ENCODE results near the gene HRH3.

- TF ChIP-seq, protein P1, sequence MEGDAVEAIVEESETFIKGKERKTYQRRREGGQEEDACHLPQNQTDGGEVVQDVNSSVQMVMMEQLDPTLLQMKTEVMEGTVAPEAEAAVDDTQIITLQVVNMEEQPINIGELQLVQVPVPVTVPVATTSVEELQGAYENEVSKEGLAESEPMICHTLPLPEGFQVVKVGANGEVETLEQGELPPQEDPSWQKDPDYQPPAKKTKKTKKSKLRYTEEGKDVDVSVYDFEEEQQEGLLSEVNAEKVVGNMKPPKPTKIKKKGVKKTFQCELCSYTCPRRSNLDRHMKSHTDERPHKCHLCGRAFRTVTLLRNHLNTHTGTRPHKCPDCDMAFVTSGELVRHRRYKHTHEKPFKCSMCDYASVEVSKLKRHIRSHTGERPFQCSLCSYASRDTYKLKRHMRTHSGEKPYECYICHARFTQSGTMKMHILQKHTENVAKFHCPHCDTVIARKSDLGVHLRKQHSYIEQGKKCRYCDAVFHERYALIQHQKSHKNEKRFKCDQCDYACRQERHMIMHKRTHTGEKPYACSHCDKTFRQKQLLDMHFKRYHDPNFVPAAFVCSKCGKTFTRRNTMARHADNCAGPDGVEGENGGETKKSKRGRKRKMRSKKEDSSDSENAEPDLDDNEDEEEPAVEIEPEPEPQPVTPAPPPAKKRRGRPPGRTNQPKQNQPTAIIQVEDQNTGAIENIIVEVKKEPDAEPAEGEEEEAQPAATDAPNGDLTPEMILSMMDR (IDR thresholded peaks at IDR 0.05) = no peak
- TF ChIP-seq POLR2A (IDR thresholded peaks at IDR 0.05) = no peak
- TF ChIP-seq POLR2AphosphoS5 (IDR thresholded peaks at IDR 0.05) = no peak
Observed at GRCh38 chr20:62219101-62219991, 732 bp downstream of the HRH3 start.
